Measurements from ENCODE around the gene DYRK1A.

Gene DYRK1A

DNA sequence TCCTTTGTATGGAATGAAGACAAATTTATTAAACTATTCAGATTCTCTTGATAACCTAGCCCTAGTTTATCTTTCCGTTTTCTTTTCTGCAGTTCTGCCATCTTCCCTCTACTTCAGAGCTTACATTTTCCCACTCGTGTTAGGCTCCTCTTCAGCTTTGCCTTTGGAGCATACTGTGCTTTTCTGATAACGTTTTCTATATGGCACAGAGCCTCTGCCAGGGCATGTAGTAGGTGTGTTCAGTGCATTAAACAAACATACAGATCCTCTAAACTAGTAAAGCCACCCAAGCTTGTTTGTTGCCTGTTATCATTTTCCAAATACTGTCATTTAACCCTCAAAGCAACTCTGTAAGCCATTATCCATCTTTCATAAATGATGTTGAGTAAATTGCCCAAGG, 25.1 kb downstream of the DYRK1A start:
- H3K27me3 Mint-ChIP-seq (ENCODE audit: low read depth) = no peaks in the 10 kb centered on the region
- no peak overlapping the region for H3K4me3 Mint-ChIP-seq
- no peak overlapping the region for H3K27ac Mint-ChIP-seq
- peaks cover 21% of the 10 kb centered on the region for H3K36me3 Mint-ChIP-seq (ENCODE audit: low read depth)
- H3K4me1 Mint-ChIP-seq = peaks cover 34% of the 10 kb centered on the region
- TF ChIP-seq, protein P1, sequence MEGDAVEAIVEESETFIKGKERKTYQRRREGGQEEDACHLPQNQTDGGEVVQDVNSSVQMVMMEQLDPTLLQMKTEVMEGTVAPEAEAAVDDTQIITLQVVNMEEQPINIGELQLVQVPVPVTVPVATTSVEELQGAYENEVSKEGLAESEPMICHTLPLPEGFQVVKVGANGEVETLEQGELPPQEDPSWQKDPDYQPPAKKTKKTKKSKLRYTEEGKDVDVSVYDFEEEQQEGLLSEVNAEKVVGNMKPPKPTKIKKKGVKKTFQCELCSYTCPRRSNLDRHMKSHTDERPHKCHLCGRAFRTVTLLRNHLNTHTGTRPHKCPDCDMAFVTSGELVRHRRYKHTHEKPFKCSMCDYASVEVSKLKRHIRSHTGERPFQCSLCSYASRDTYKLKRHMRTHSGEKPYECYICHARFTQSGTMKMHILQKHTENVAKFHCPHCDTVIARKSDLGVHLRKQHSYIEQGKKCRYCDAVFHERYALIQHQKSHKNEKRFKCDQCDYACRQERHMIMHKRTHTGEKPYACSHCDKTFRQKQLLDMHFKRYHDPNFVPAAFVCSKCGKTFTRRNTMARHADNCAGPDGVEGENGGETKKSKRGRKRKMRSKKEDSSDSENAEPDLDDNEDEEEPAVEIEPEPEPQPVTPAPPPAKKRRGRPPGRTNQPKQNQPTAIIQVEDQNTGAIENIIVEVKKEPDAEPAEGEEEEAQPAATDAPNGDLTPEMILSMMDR (IDR thresholded peaks at IDR 0.05; ENCODE audit: unreplicated experiment in 3 of 3) = no peak
- no peaks in the 10 kb centered on the region for H3K9me3 Mint-ChIP-seq

- no peak overlapping the region for H3K4me3 Mint-ChIP-seq
- H3K27me3 Mint-ChIP-seq (ENCODE audit: low read depth) = no peaks in the 10 kb centered on the region
- H3K9me3 Mint-ChIP-seq = no peaks in the 10 kb centered on the region
- peaks cover 35% of the 10 kb centered on the region for H3K4me1 Mint-ChIP-seq
- peaks cover 21% of the 10 kb centered on the region for H3K36me3 Mint-ChIP-seq (ENCODE audit: low read depth)
- H3K27ac Mint-ChIP-seq = no peak overlapping the region
- TF ChIP-seq, protein P1 (IDR thresholded peaks at IDR 0.05; ENCODE audit: unreplicated experiment in 3 of 3) = no peak
These were observed 25.9 kb downstream of the DYRK1A start for GRCh38 chr21:37392441-37392840.

DNA sequence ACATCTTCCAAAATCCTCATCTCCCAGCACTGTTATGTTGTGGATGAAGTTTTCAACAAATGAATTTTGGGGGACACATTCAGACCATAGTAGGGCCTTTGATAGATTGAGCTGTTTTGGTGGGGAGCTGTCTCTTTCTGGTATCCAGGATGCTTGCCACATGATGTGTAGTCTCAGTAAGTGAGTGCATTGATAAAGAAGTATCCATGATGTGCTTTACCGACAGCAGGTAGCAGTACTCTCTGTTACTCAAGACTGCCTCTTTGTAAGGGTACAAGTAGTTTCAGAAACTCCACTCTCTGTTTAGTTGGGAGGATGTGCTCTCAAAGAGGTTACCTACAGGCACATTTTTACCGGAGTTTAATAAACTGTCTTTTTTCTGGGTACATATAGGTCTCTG, 26.5 kb downstream of the DYRK1A start:
- Mint-ChIP-seq H3K27me3 (ENCODE audit: low read depth) (no peaks in the 10 kb centered on the region), H3K4me1 (peaks cover 32% of the 10 kb centered on the region), H3K27ac (no peak overlapping the region), H3K36me3 (ENCODE audit: low read depth) (peaks cover 21% of the 10 kb centered on the region), H3K9me3 (no peaks in the 10 kb centered on the region), H3K4me3 (no peak overlapping the region)
- TF ChIP-seq, protein P1 (IDR thresholded peaks at IDR 0.05; ENCODE audit: unreplicated experiment in 3 of 3) = no peak

DNA sequence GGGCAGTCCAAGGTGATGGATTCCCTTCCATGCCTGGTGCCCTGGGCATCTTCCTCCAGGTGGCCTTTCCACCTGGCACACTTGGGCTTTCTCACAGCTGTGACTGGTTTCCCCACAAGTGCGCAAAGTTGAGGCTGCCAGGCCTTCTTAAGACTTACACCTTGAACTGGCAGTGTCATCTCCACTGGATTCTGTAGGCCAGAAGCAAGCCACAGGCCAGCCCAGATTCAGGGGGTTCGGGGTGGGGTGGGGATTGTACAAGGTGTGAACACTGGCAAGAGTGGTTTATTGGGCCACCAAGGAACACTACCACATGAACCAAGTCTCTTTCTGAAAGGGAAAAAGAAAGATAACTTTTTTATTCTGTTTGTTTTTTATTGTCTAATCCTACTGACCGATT, 27.2 kb downstream of the DYRK1A start:
- Mint-ChIP-seq H3K4me1 (peaks cover 38% of the 10 kb centered on the region), H3K27ac (no peak overlapping the region), H3K36me3 (ENCODE audit: low read depth) (peaks cover 26% of the 10 kb centered on the region), H3K27me3 (ENCODE audit: low read depth) (no peaks in the 10 kb centered on the region), H3K4me3 (no peak overlapping the region), H3K9me3 (peaks cover 3% of the 10 kb centered on the region)
- TF ChIP-seq, protein P1 (IDR thresholded peaks at IDR 0.05; ENCODE audit: unreplicated experiment in 3 of 3) = no peak

GRCh38 chr21:37395961-37396360, 29.4 kb downstream of the DYRK1A start:
- Mint-ChIP-seq H3K27me3 (ENCODE audit: low read depth) (no peaks in the 10 kb centered on the region), H3K27ac (no peak overlapping the region), H3K4me1 (peaks cover 40% of the 10 kb centered on the region), H3K4me3 (no peak overlapping the region), H3K36me3 (ENCODE audit: low read depth) (peaks cover 42% of the 10 kb centered on the region), H3K9me3 (peaks cover 13% of the 10 kb centered on the region)
- TF ChIP-seq, protein P1 (IDR thresholded peaks at IDR 0.05; ENCODE audit: unreplicated experiment in 3 of 3) = no peak

- no peak overlapping the region for H3K27ac Mint-ChIP-seq
- peaks cover 31% of the 10 kb centered on the region for H3K4me1 Mint-ChIP-seq
- no peaks in the 10 kb centered on the region for H3K27me3 Mint-ChIP-seq (ENCODE audit: low read depth)
- TF ChIP-seq, protein P1 (IDR thresholded peaks at IDR 0.05; ENCODE audit: unreplicated experiment in 3 of 3) = no peak
- H3K9me3 Mint-ChIP-seq = peaks cover 15% of the 10 kb centered on the region
- no peak overlapping the region for H3K4me3 Mint-ChIP-seq
- H3K36me3 Mint-ChIP-seq (ENCODE audit: low read depth) = peaks cover 48% of the 10 kb centered on the region
These were observed 30.3 kb downstream of the DYRK1A start for GRCh38 chr21:37396855-37397254.

All from nephron (organoid).